A673 (cell line): ENCODE results near the gene RHBDD2.

Experiments
- EZH2 ChIP-seq: fragments of 200-600 bp; sonication (generic); IDR thresholded peaks from 2 replicates; pipeline ENCODE4 v1.6.1; 2017; ENCODE audit warnings: borderline replicate concordance, low read depth, mild to moderate bottlenecking, mixed read lengths, antibody characterized with exemption, low read length; ENCODE audit not compliant: poor library complexity, severe bottlenecking
- TF ChIP-seq, protein P1 (sequence below): fragments of 300-800, 200-600 bp; sonication (generic); conservative IDR thresholded peaks from 2 replicates; pipeline ENCODE4 v1.5.1; 2017; ENCODE audit warnings: low read depth, mild to moderate bottlenecking, antibody characterized with exemption, low read length, moderate library complexity, mixed read lengths

DNA sequence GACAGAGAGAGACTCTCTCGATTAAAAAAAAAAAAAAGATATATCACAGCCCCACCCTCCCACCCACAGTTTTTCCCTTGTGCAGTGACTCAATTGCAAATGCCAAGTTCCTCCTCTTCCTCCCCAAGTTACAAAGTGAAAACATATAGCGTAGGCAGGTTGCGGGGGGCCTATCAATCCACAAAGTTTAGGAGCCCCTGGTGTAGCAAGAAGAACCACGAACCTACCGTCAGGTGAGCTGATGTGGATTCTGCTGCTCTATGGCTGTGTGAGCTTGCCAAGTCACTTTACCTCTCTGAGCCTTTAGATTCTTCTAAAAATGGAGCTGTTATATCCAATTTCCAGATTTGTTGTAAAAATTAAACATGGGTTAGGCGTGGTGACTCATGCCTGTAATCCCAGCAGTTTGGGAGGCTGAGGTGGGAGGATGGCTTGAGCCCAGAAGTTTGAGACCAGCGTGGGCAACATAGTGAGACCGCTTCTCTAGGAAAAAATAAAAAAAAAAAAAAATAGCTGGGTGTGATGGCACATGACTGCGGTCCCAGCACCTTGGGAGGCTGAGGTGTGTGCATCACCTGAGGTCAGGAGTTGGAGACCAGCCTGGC, 8.2 kb upstream of the RHBDD2 start:
- TF ChIP-seq, protein P1, sequence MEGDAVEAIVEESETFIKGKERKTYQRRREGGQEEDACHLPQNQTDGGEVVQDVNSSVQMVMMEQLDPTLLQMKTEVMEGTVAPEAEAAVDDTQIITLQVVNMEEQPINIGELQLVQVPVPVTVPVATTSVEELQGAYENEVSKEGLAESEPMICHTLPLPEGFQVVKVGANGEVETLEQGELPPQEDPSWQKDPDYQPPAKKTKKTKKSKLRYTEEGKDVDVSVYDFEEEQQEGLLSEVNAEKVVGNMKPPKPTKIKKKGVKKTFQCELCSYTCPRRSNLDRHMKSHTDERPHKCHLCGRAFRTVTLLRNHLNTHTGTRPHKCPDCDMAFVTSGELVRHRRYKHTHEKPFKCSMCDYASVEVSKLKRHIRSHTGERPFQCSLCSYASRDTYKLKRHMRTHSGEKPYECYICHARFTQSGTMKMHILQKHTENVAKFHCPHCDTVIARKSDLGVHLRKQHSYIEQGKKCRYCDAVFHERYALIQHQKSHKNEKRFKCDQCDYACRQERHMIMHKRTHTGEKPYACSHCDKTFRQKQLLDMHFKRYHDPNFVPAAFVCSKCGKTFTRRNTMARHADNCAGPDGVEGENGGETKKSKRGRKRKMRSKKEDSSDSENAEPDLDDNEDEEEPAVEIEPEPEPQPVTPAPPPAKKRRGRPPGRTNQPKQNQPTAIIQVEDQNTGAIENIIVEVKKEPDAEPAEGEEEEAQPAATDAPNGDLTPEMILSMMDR = no peak
- TF ChIP-seq EZH2 = no peak
